GM21825 (cell line): ENCODE data around the gene COG8.
"Not testable (repeated sequence)": the region's sequence is repeated elsewhere in the genome, so short reads cannot be mapped to it uniquely, and the experiment has no call there.

ENCODE experiments used
- ATAC-seq: cut with Tn5 transposase; IDR thresholded peaks from one replicate; pipeline ENCODE4 v1.9.1; 2021; ENCODE audit warnings: mild to moderate bottlenecking, moderate library complexity; ENCODE audit not compliant: unreplicated experiment

The COG8 gene

GRCh38 chr16:69339289-69340094, at the start of gene COG8, which contains the start of gene NIP7:
Gene COG8 (minus strand): TSS chr16:69339564. CDS start chr16:69339552, 12 bp downstream.
Gene NIP7 (plus strand): TSS chr16:69339772. CDS start chr16:69339830, 58 bp downstream.
- ATAC-seq: peak; percentile 90

GRCh38 chr16:69386596-69386995, 47.2 kb upstream of the COG8 start:
- ATAC-seq: no peak

GRCh38 chr16:69384974-69385373, 45.6 kb upstream of the COG8 start:
- ATAC-seq: no peak

GRCh38 chr16:69382421-69382820, 43.1 kb upstream of the COG8 start:
- ATAC-seq: no peak

GRCh38 chr16:69381231-69381630, 41.9 kb upstream of the COG8 start:
- ATAC-seq: no peak

GRCh38 chr16:69378760-69379159, 39.4 kb upstream of the COG8 start:
- ATAC-seq: no peak

GRCh38 chr16:69378036-69378435, 38.7 kb upstream of the COG8 start:
- ATAC-seq: no peak

GRCh38 chr16:69376393-69377059, 37.2 kb upstream of the COG8 start:
- ATAC-seq: no peak

- ATAC-seq: no peak
These were observed 33.7 kb upstream of the COG8 start for GRCh38 chr16:69373019-69373418.

GRCh38 chr16:69371564-69371963, 32.2 kb upstream of the COG8 start:
- no peak for ATAC-seq

GRCh38 chr16:69368866-69369265, 29.5 kb upstream of the COG8 start:
- ATAC-seq: no peak

- no peak for ATAC-seq
These were observed 28.6 kb upstream of the COG8 start for GRCh38 chr16:69367980-69368379.

GRCh38 chr16:69366431-69366830, 27.1 kb upstream of the COG8 start:
- ATAC-seq: no peak

GRCh38 chr16:69365901-69366300, 26.5 kb upstream of the COG8 start:
- ATAC-seq: no peak

GRCh38 chr16:69364088-69364487, 24.7 kb upstream of the COG8 start:
- no peak for ATAC-seq

GRCh38 chr16:69363281-69363717, 23.9 kb upstream of the COG8 start:
- ATAC-seq: no peak

GRCh38 chr16:69360070-69360469, 20.7 kb upstream of the COG8 start:
- not testable (repeated sequence) for ATAC-seq

GRCh38 chr16:69351309-69352027, 12.1 kb upstream of the COG8 start, which contains the start of gene TMED6:
Gene TMED6 (minus strand): TSS chr16:69351786. CDS start chr16:69351753, 33 bp downstream.
- ATAC-seq: no peak

- no peak for ATAC-seq
These were observed 11.3 kb upstream of the COG8 start for GRCh38 chr16:69350536-69351133.

- ATAC-seq: no peak
These were observed 10.2 kb upstream of the COG8 start for GRCh38 chr16:69349536-69349935.

GRCh38 chr16:69348222-69348621, 8.9 kb upstream of the COG8 start:
- ATAC-seq: no peak
